ENCODE results near the gene CAB39. TPM values are rescaled to one million over a fixed set of nuclear protein-coding genes. Genes with fewer than 3 reads are reported as not detected.

Gene CAB39
- total RNA-seq, 1 experiment from 2014 or later = 88.7 TPM

GRCh38 chr2:230849633-230850357, 137.2 kb downstream of the CAB39 start:
- CTCF ChIA-PET = no interaction called here
- no peak overlapping the region for H3K27ac Mint-ChIP-seq (ENCODE audit: unreplicated experiment)
- H3K4me3 Mint-ChIP-seq (ENCODE audit: low read depth, unreplicated experiment) = no peak overlapping the region
- TF ChIP-seq, protein P1, sequence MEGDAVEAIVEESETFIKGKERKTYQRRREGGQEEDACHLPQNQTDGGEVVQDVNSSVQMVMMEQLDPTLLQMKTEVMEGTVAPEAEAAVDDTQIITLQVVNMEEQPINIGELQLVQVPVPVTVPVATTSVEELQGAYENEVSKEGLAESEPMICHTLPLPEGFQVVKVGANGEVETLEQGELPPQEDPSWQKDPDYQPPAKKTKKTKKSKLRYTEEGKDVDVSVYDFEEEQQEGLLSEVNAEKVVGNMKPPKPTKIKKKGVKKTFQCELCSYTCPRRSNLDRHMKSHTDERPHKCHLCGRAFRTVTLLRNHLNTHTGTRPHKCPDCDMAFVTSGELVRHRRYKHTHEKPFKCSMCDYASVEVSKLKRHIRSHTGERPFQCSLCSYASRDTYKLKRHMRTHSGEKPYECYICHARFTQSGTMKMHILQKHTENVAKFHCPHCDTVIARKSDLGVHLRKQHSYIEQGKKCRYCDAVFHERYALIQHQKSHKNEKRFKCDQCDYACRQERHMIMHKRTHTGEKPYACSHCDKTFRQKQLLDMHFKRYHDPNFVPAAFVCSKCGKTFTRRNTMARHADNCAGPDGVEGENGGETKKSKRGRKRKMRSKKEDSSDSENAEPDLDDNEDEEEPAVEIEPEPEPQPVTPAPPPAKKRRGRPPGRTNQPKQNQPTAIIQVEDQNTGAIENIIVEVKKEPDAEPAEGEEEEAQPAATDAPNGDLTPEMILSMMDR (IDR thresholded peaks at IDR 0.05; ENCODE audit: unreplicated experiment) = peak; percentile 94
- H3K4me1 Mint-ChIP-seq (ENCODE audit: low read depth, unreplicated experiment) = no peaks in the 10 kb centered on the region
- BruUV-seq (replicated peaks) = no TSS peak
- H3K9me3 Mint-ChIP-seq (ENCODE audit: low read depth, unreplicated experiment) = no peaks in the 10 kb centered on the region
- DNase-seq = peak; percentile 53
- intact Hi-C loops (cut with micrococcal nuclease; ENCODE audit: unreplicated experiment) = loop anchor here (2.0 to 10.0 kb wide), 2 partner anchors 61 to 565 kb away; no protein-coding TSS in a partner anchor
- H3K36me3 Mint-ChIP-seq (ENCODE audit: insufficient read depth, unreplicated experiment) = peaks cover 5% of the 10 kb centered on the region
- H3K27me3 Mint-ChIP-seq (ENCODE audit: unreplicated experiment) = peaks cover 44% of the 10 kb centered on the region

- BruUV-seq (replicated peaks) = no TSS peak
- peaks cover 44% of the 10 kb centered on the region for H3K27me3 Mint-ChIP-seq (ENCODE audit: unreplicated experiment)
- no peaks in the 10 kb centered on the region for H3K4me1 Mint-ChIP-seq (ENCODE audit: low read depth, unreplicated experiment)
- H3K36me3 Mint-ChIP-seq (ENCODE audit: insufficient read depth, unreplicated experiment) = peaks cover 5% of the 10 kb centered on the region
- CTCF ChIA-PET = no interaction called here
- intact Hi-C loops (cut with micrococcal nuclease; ENCODE audit: unreplicated experiment) = no loop called here
- no peak overlapping the region for H3K27ac Mint-ChIP-seq (ENCODE audit: unreplicated experiment)
- no peak overlapping the region for H3K4me3 Mint-ChIP-seq (ENCODE audit: low read depth, unreplicated experiment)
- no peak for DNase-seq
- H3K9me3 Mint-ChIP-seq (ENCODE audit: low read depth, unreplicated experiment) = no peaks in the 10 kb centered on the region
- TF ChIP-seq, protein P1 (IDR thresholded peaks at IDR 0.05; ENCODE audit: unreplicated experiment) = no peak
These were observed 137.7 kb downstream of the CAB39 start for GRCh38 chr2:230850358-230850658.

DNA sequence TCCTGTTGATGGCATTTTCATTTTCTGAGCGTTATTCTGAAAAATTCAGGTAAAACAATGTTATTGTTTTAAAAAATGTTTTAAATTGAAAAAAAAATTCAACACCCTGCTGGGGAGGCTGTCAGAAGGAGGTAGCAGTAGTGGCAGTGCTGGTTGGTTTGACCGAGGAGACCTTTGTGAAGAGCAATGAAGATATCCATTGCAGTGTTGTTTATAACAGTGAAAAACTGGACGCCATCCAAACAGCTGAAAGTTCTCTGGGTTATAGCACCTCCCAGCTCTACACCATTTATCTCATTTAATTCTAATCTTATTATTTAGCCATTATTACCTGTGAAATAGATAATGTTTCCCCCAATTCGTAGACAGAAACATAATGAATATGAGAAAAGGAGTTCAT, 139.5 kb downstream of the CAB39 start:
- Mint-ChIP-seq H3K9me3 (ENCODE audit: low read depth, unreplicated experiment) (no peaks in the 10 kb centered on the region), H3K4me1 (ENCODE audit: low read depth, unreplicated experiment) (no peaks in the 10 kb centered on the region), H3K36me3 (ENCODE audit: insufficient read depth, unreplicated experiment) (peaks cover 5% of the 10 kb centered on the region), H3K27me3 (ENCODE audit: unreplicated experiment) (peaks cover 45% of the 10 kb centered on the region), H3K27ac (ENCODE audit: unreplicated experiment) (no peak overlapping the region), H3K4me3 (ENCODE audit: low read depth, unreplicated experiment) (no peak overlapping the region)
- TF ChIP-seq, protein P1 (IDR thresholded peaks at IDR 0.05; ENCODE audit: unreplicated experiment) = no peak
- DNase-seq = no peak
- intact Hi-C loops (cut with micrococcal nuclease; ENCODE audit: unreplicated experiment) = no loop called here
- CTCF ChIA-PET = interaction anchor here (1.3 kb wide), 1 partner anchor 135 kb away, joined by 3 read pairs; no protein-coding TSS in a partner anchor
- BruUV-seq (replicated peaks) = no TSS peak

DNA sequence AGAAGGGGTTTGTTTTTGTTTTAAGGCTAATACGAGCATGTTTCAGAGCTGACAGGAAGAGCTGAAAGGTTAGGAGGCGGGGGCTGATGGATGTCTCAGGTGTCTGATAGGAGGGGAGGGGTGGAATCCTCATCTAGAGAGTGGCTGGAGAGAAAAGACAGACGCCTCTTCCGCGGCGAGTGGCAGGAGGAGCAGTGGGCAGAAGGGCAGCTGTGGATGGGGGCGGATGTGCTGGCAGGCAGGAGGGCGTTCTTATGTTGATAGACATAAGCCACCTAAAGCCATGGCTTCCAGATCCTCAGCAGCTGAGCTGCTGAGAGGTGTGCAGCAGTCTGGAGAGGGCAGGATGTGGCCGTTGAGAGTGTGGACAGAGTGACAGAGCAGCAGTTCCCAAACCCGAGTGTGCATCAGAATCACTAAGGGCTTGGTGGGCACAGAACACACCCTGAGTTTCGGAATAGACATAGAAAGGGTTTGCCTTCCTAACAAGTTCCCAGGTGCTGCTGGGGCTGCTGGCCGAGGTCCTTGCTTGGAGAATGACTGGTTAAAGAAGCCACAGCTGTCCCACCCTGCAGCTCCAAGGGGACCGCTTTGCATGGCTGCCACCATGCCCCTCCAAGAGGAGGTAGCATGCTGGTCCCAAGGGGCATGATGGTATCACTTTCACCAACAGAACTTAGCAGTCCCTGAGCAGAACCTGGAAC, 149.1 kb downstream of the CAB39 start:
- DNase-seq = no peak
- Mint-ChIP-seq H3K27me3 (ENCODE audit: unreplicated experiment) (peaks cover 58% of the 10 kb centered on the region), H3K4me1 (ENCODE audit: low read depth, unreplicated experiment) (peaks cover 21% of the 10 kb centered on the region), H3K4me3 (ENCODE audit: low read depth, unreplicated experiment) (no peak overlapping the region), H3K27ac (ENCODE audit: unreplicated experiment) (no peak overlapping the region), H3K36me3 (ENCODE audit: insufficient read depth, unreplicated experiment) (peaks cover 24% of the 10 kb centered on the region), H3K9me3 (ENCODE audit: low read depth, unreplicated experiment) (no peaks in the 10 kb centered on the region)
- TF ChIP-seq, protein P1 (IDR thresholded peaks at IDR 0.05; ENCODE audit: unreplicated experiment) = no peak
- BruUV-seq (replicated peaks) = no TSS peak
- intact Hi-C loops (cut with micrococcal nuclease; ENCODE audit: unreplicated experiment) = no loop called here
- CTCF ChIA-PET = no interaction called here
